HCT116 (cell line): ENCODE results near the gene NR1H4. TPM values are rescaled to one million over a fixed set of nuclear protein-coding genes. Genes with fewer than 3 reads are reported as not detected.

Source experiments
- ATAC-seq: fragments of 200-7000 bp; cut with Tn5 transposase; 2 replicates; pipeline ENCODE4 v1.9.1; 2020; ENCODE audit warnings: mild to moderate bottlenecking, moderate library complexity
- BruUV-seq: library from RNA; stranded (reverse); fragments of 400-500 nt; replicated peaks from 2 replicates; lab custom pipeline; 2021; lab: Mats Ljungman, UMichigan
- CTCF ChIA-PET: fragments of 300-600 bp; sonication (Branson Sonifier 250); formaldehyde crosslinking; loops from one replicate; lab custom pipeline; 2021; ENCODE audit warnings: antibody characterized with exemption; lab: Charles Lee
- POLR2A ChIA-PET: fragments of 300-600, 350-600 bp; sonication (Branson Sonifier 250); formaldehyde crosslinking; loops from one replicate; lab custom pipeline; 2021; ENCODE audit warnings: antibody characterized with exemption; lab: Charles Lee
- RAD21 ChIA-PET, 2 experiments: fragments of 300-600 bp; sonication (Branson Sonifier 250); formaldehyde crosslinking; loops; one replicate each; lab custom pipeline; 2023; ENCODE audit warnings: low total read pairs in 2 of 2; ENCODE audit not compliant: uncharacterized antibody in 2 of 2, unreplicated experiment in 2 of 2, low non-redundant PET in 1 of 2; lab: Charles Lee
- DNase-seq: peaks from one replicate; pipeline ENCODE4 v3.0.0-alpha.2; 2010; ENCODE audit warnings: low read depth, low spot score
- H2AFZ ChIP-seq: fragments of 200-600 bp; shearing (Covaris generic), sonication (generic); 2 replicates; pipeline ENCODE4 v1.6.1; 2017; ENCODE audit warnings: low read depth, mixed run types, mixed read lengths, antibody characterized with exemption, low read length; ENCODE audit not compliant: poor library complexity, severe bottlenecking
- H3K27ac ChIP-seq: 2 replicates; pipeline ENCODE4 v1.5.1; 2012; ENCODE audit warnings: low read depth, low read length
- H3K27me3 ChIP-seq: fragments of 200-600 bp; sonication (generic); 2 replicates; pipeline ENCODE4 v1.6.1; 2016; ENCODE audit warnings: mixed run types, low read length, mixed read lengths; ENCODE audit not compliant: insufficient read depth
- H3K36me3 ChIP-seq, 2 experiments: fragments of 200-500 bp in 1 of 2; fragments of 200-600 bp in 1 of 2; sonication (Bioruptor generic) in 1 of 2; sonication (generic) in 1 of 2; 2 replicates each; pipeline versions ENCODE4 v1.5.1 to v1.6.1; 2014 to 2016; ENCODE audit warnings: low read length in 2 of 2, inconsistent platforms in 1 of 2, mixed read lengths in 1 of 2, mixed run types in 1 of 2; ENCODE audit not compliant: insufficient read depth in 2 of 2, control insufficient read depth in 1 of 2
- H3K4me1 ChIP-seq, 2 experiments: fragments of 200-600 bp in 1 of 2; sonication (generic) in 1 of 2; 2 replicates each; pipeline versions ENCODE4 v1.5.1 to v1.6.1; 2012 to 2017; ENCODE audit warnings: low read length in 2 of 2, inconsistent platforms in 1 of 2, mild to moderate bottlenecking in 1 of 2, mixed read lengths in 1 of 2, mixed run types in 1 of 2, moderate library complexity in 1 of 2; ENCODE audit not compliant: insufficient read depth in 2 of 2, control insufficient read depth in 1 of 2
- H3K4me2 ChIP-seq: fragments of 200-600 bp; sonication (generic); 2 replicates; pipeline ENCODE4 v1.6.1; 2017; ENCODE audit warnings: mixed run types, low read length, mixed read lengths
- H3K4me3 ChIP-seq, 2 experiments: fragments of 200-600 bp in 1 of 2; sonication (generic) in 1 of 2; replicated peaks in 1 of 2; 2 replicates each; pipeline ENCODE4 v1.5.1; 2011 to 2016; ENCODE audit warnings: low read length in 2 of 2, control low read depth in 1 of 2, low read depth in 1 of 2, mild to moderate bottlenecking in 1 of 2, mixed read lengths in 1 of 2, mixed run types in 1 of 2
- H3K79me2 ChIP-seq: fragments of 200-600 bp; sonication (generic); 2 replicates; pipeline ENCODE4 v1.6.1; 2017; ENCODE audit warnings: mild to moderate bottlenecking, mixed run types, low read length, moderate library complexity, mixed read lengths; ENCODE audit not compliant: insufficient read depth
- H3K9ac ChIP-seq: fragments of 200-600 bp; sonication (generic); 2 replicates; pipeline ENCODE4 v1.6.1; 2016; ENCODE audit warnings: low read length, mixed read lengths
- H3K9me2 ChIP-seq: fragments of 200-600 bp; sonication (generic), shearing (Covaris generic); 2 replicates; pipeline ENCODE4 v1.6.1; 2017; ENCODE audit warnings: mixed run types, mild to moderate bottlenecking, moderate library complexity; ENCODE audit not compliant: insufficient read depth
- H3K9me3 ChIP-seq, 2 experiments: fragments of 200-500 bp in 1 of 2; fragments of 200-600 bp in 1 of 2; sonication (Bioruptor generic) in 1 of 2; sonication (generic) in 1 of 2; 2 replicates each; pipeline ENCODE4 v1.6.1; 2014 to 2017; ENCODE audit warnings: low read length in 2 of 2, mixed read lengths in 2 of 2, inconsistent platforms in 1 of 2, low read depth in 1 of 2, mild to moderate bottlenecking in 1 of 2, mixed run types in 1 of 2, moderate library complexity in 1 of 2; ENCODE audit not compliant: control insufficient read depth in 1 of 2, insufficient read depth in 1 of 2
- H4K20me1 ChIP-seq: fragments of 200-600 bp; sonication (generic), shearing (Covaris generic); 2 replicates; pipeline ENCODE4 v1.6.1; 2017; ENCODE audit warnings: mixed run types, mild to moderate bottlenecking, moderate library complexity; ENCODE audit not compliant: insufficient read depth
- CBX3 ChIP-seq: IDR thresholded peaks from 2 replicates; pipeline ENCODE4 v1.6.1; 2012; ENCODE audit warnings: low read depth
- ELF1 ChIP-seq: IDR thresholded peaks from 2 replicates; pipeline ENCODE4 v1.6.1; 2012; ENCODE audit warnings: low read depth, borderline replicate concordance
- FOSL1 ChIP-seq: IDR thresholded peaks from 2 replicates; pipeline ENCODE4 v1.6.1; 2012; ENCODE audit warnings: low read depth
- JUND ChIP-seq: IDR thresholded peaks from 2 replicates; pipeline ENCODE4 v1.6.1; 2012
- POLR2A ChIP-seq: IDR thresholded peaks from 2 replicates; pipeline ENCODE4 v1.7.0; 2011; ENCODE audit warnings: borderline replicate concordance; ENCODE audit not compliant: insufficient read depth, insufficient read length; ENCODE audit errors: extremely low read depth
- RAD21 ChIP-seq: IDR thresholded peaks from 2 replicates; pipeline ENCODE4 v1.6.1; 2012; ENCODE audit warnings: low read depth, mild to moderate bottlenecking
- REST ChIP-seq: IDR thresholded peaks from 2 replicates; pipeline ENCODE4 v1.6.1; 2012; ENCODE audit warnings: low read depth
- SRF ChIP-seq: IDR thresholded peaks from 2 replicates; pipeline ENCODE4 v1.6.1; 2012; ENCODE audit warnings: low read depth
- YY1 ChIP-seq: IDR thresholded peaks from 2 replicates; pipeline ENCODE4 v1.6.1; 2011; ENCODE audit warnings: low read length, low read depth, moderate library complexity, mild to moderate bottlenecking; ENCODE audit not compliant: insufficient replicate concordance; ENCODE audit errors: extremely low read depth
- intact Hi-C: fragments of 100-400 bp; cut with micrococcal nuclease; formaldehyde crosslinking; loops from 2 replicates; pipeline ENCODE4 v1.10.0; 2022
- total RNA-seq: library from RNA; stranded (reverse); gene quantifications from one replicate; pipeline ENCODE4 v1.2.1, GENCODE V29; 2021; ENCODE audit not compliant: unreplicated experiment
- TF ChIP-seq, protein P1 (sequence below), 3 experiments: fragments of 200-600 bp in 1 of 3; sonication (generic) in 1 of 3; IDR thresholded peaks in 2 of 3; conservative IDR thresholded peaks in 1 of 3; 2 replicates each; pipeline ENCODE4 v1.5.1; 2012 to 2017; ENCODE audit warnings: low read depth in 2 of 3, low read length in 2 of 3, antibody characterized with exemption in 1 of 3, borderline replicate concordance in 1 of 3, control low read depth in 1 of 3, mild to moderate bottlenecking in 1 of 3, mixed read lengths in 1 of 3, mixed run types in 1 of 3, moderate library complexity in 1 of 3; ENCODE audit not compliant: insufficient read depth in 1 of 3
- TF ChIP-seq, protein P2 (sequence below): IDR thresholded peaks from 2 replicates; pipeline ENCODE4 v1.6.1; 2012

The NR1H4 gene
- total RNA-seq, 1 experiment from 2014 or later: not detected

DNA sequence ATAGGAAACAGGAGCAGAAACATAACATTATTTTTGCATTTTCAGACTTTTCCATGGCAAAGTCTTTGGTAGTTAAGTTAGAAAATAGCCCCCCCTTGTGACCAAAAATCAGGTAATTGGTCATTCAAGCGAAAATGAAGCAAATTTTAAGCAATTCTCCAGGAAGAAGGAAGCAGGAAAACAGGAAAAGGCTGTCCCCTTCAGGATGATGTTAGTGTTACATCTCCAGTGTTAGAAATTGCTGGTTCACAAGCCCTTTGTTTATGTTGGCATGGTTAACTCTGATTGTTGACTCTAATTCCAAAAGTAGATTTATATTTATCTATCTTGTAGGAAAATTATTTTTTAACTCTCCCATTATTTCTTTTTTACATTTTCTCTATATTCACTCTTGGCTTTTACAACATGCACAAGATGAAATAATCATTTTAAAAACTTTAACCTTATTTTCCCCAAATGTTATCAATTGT lies 81.0 kb downstream of the NR1H4 start:
- DNase-seq (peak; percentile 86), ATAC-seq (peak; percentile 89)
- Histone ChIP-seq H3K79me2 (no peaks in the 10 kb centered on the region), H3K4me3 (no peak overlapping the region), H3K4me2 (no peak overlapping the region), H3K36me3 (no peaks in the 10 kb centered on the region), H3K27me3 (no peaks in the 10 kb centered on the region), H3K27ac (no peak overlapping the region), H3K9me2 (no peaks in the 10 kb centered on the region), H3K9ac (no peak overlapping the region), H3K9me3 (no peaks in the 10 kb centered on the region), H3K4me1 (no peaks in the 10 kb centered on the region), H2AFZ (peak overlapping the region; percentile 62), H4K20me1 (no peaks in the 10 kb centered on the region)
- BruUV-seq: no TSS peak
- intact Hi-C loops: loop anchor here (1.0 to 5.0 kb wide), 3 partner anchors 206 to 742 kb away; no protein-coding TSS in a partner anchor
- peak; percentile 65 for TF ChIP-seq CBX3
- TF ChIP-seq RAD21: peak; percentile 96
- peak; percentile 59 for TF ChIP-seq ELF1
- TF ChIP-seq SRF: no peak
- TF ChIP-seq, protein P1, sequence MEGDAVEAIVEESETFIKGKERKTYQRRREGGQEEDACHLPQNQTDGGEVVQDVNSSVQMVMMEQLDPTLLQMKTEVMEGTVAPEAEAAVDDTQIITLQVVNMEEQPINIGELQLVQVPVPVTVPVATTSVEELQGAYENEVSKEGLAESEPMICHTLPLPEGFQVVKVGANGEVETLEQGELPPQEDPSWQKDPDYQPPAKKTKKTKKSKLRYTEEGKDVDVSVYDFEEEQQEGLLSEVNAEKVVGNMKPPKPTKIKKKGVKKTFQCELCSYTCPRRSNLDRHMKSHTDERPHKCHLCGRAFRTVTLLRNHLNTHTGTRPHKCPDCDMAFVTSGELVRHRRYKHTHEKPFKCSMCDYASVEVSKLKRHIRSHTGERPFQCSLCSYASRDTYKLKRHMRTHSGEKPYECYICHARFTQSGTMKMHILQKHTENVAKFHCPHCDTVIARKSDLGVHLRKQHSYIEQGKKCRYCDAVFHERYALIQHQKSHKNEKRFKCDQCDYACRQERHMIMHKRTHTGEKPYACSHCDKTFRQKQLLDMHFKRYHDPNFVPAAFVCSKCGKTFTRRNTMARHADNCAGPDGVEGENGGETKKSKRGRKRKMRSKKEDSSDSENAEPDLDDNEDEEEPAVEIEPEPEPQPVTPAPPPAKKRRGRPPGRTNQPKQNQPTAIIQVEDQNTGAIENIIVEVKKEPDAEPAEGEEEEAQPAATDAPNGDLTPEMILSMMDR (IDR thresholded peaks at IDR 0.05 in 2 of 3, conservative IDR thresholded peaks at IDR 0.05 in 1 of 3; ENCODE audit: borderline replicate concordance in 1 of 3, insufficient read depth in 1 of 3, low read depth in 2 of 3, low read length in 2 of 3): peak; percentile 83 to 99 (median 94)
- 0 out of 2 replicates have a peak, but pooled peaks have one; percentile 7 for TF ChIP-seq FOSL1
- RAD21 ChIA-PET: interaction anchor here (1.3 kb wide), 2 partner anchors 150 to 207 kb away, joined by 3 to 4 read pairs; no protein-coding TSS in a partner anchor
- POLR2A ChIA-PET: no interaction called here
- CTCF ChIA-PET: interaction anchor here (0.8 to 3.6 kb wide), 10 partner anchors 12 to 1511 kb away, joined by 3 to 40 read pairs (median 4); partner anchors contain the start of genes DEPDC4, GAS2L3 and SCYL2

DNA sequence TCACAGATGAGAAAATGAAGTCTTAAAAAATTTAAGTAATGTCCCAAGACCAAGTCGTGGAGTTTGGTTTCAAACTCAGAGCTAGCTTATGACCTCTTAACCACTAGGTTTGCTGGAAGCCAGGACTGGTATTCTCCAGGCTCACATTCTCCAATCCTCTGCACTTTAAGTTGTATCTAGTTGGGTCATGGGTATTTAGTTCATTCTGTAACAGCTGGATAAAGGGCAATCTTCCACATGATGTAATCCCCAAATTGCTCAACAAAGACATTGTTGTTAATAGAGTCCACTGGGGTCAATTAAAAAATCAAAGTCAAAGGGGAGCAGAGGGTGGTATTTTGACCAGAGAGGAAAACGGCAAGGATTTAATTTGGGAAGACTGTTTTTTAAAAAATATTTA lies 82.1 kb downstream of the NR1H4 start:
- Histone ChIP-seq H3K27ac (no peak overlapping the region), H4K20me1 (no peaks in the 10 kb centered on the region), H3K79me2 (no peaks in the 10 kb centered on the region), H2AFZ (no peak overlapping the region), H3K27me3 (no peaks in the 10 kb centered on the region), H3K9me2 (no peaks in the 10 kb centered on the region), H3K36me3 (no peaks in the 10 kb centered on the region), H3K4me1 (no peaks in the 10 kb centered on the region), H3K4me2 (no peak overlapping the region), H3K4me3 (no peak overlapping the region), H3K9me3 (no peaks in the 10 kb centered on the region), H3K9ac (no peak overlapping the region)
- no peak for ATAC-seq
- ChIA-PET CTCF (interaction anchor here (1.1 to 3.6 kb wide), 7 partner anchors 11 to 745 kb away, joined by 3 to 40 read pairs (median 5); partner anchors contain the start of gene GAS2L3), POLR2A (no interaction called here), RAD21 (no interaction called here)
- intact Hi-C loops: no loop called here
- no TSS peak for BruUV-seq
- DNase-seq: no peak
- TF ChIP-seq, protein P2, sequence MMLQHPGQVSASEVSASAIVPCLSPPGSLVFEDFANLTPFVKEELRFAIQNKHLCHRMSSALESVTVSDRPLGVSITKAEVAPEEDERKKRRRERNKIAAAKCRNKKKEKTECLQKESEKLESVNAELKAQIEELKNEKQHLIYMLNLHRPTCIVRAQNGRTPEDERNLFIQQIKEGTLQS: no peak
- no peak for TF ChIP-seq JUND
- no peak for TF ChIP-seq REST
- no peak for TF ChIP-seq POLR2A
- TF ChIP-seq, protein P1 (IDR thresholded peaks at IDR 0.05 in 2 of 3, conservative IDR thresholded peaks at IDR 0.05 in 1 of 3; ENCODE audit: borderline replicate concordance in 1 of 3, insufficient read depth in 1 of 3, low read depth in 2 of 3, low read length in 2 of 3): no peak
- no peak for TF ChIP-seq YY1
